Measurements from ENCODE around the gene PTPRE.

DNA sequence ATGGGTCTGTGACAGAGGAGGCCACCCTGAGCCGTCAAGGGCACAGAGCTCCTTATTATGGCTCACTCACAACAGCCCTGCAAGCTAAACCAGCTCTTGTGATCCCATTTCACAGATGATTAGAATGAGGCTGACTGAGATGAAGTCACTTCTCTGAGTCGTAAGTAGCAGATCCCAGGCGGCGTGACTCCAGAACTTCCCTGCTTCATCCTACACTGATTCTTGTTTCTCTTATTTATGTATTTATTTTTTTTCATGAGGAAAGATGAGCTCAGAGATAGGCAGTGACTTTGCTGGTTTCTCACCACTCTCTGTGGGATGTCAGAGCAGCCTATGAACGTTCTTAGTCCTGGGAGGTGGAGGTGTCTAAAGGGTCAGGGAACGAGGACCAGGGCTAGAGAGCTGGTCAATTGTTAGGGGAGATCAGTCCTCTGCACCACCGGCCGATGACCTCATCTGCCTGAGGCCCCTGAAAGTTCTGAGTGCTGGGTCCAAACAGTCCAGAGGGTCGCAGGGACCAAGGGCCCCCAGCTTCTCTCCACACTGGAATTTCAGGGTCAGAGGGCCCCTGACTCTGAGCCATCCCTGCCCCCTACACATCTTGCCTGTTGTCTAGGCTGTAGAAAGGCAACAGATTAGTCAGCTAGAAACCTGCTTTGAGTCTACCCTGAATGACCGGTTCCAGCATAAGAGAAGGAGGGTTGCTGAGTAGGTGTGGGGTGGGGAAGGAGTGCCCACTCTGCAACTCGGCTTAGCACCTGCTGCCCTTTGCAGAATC lies 32.0 kb upstream of the PTPRE start:
- TF ChIP-seq CTCF (IDR thresholded peaks at IDR 0.05) (no peak), POLR2A (IDR thresholded peaks at IDR 0.05) (no peak)

All from lower leg skin (tissue), 3 donors.